NCI-H526 (cell line): ENCODE measurements around the gene TEKT5.
A peak's percentile ranks its signal among the peaks of the same experiment; 100 is the strongest.
"Not testable (repeated sequence)": the region's sequence is repeated elsewhere in the genome, so short reads cannot be mapped to it uniquely, and the experiment has no call there.

Source experiments
- DNase-seq, 2 experiments: peaks; one replicate each; lab custom pipeline; 2025; lab: John Stamatoyannopoulos, UW

The TEKT5 gene

DNA sequence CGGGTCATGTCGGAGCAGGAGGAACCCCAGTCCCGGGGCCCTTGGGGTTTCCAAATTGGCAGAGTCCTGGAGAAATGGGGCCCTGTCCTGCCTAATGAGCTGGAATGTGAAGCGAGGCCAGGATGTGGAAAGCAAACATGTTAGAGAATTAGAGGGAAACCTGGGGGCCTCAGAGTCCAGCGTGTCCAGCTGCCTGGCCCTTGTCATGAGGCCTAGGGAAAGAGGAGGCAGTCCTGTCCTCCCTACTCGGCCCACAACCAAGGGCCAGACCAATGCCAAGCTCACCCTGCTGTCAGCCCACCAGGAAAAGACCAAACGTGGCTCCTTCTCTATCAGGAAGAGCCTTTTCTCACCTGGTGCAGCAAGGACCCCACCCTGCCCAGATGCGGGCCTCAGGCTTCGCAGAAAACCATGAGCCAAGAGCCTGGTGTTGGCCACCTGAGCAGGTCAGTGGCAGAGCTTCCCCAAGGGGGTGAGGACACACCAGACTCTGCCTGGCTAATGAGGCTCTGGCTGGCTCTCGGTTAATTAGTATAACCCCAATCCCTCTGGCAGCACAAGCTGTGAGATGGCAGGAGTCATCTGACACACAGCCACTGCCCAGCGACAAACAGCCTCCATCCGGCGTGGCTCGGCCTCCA is 10.1 kb downstream of the TEKT5 start:
- no peak for DNase-seq

DNA sequence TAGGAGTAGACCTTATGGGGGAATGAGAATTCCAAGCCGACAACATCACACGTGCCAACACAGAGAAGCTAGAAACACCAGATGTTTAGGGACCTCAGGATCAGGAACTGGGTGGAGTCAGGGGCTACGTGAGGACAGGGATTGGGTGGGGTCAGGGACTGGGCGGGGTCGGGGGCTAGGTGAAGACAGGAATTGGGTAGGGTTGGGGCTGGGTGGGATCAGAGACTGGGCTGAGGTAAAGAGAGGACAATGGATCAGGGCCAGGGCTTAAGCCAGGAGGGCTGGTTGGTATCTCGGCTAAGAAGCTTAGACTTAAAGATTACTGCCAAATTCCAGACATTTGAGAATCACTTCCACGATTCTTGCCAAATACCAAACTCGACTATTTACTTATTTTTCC is 11.6 kb downstream of the TEKT5 start:
- no peak for DNase-seq

GRCh38 chr16:10682604-10683003 is 12.1 kb downstream of the TEKT5 start:
- DNase-seq: no peak

DNA sequence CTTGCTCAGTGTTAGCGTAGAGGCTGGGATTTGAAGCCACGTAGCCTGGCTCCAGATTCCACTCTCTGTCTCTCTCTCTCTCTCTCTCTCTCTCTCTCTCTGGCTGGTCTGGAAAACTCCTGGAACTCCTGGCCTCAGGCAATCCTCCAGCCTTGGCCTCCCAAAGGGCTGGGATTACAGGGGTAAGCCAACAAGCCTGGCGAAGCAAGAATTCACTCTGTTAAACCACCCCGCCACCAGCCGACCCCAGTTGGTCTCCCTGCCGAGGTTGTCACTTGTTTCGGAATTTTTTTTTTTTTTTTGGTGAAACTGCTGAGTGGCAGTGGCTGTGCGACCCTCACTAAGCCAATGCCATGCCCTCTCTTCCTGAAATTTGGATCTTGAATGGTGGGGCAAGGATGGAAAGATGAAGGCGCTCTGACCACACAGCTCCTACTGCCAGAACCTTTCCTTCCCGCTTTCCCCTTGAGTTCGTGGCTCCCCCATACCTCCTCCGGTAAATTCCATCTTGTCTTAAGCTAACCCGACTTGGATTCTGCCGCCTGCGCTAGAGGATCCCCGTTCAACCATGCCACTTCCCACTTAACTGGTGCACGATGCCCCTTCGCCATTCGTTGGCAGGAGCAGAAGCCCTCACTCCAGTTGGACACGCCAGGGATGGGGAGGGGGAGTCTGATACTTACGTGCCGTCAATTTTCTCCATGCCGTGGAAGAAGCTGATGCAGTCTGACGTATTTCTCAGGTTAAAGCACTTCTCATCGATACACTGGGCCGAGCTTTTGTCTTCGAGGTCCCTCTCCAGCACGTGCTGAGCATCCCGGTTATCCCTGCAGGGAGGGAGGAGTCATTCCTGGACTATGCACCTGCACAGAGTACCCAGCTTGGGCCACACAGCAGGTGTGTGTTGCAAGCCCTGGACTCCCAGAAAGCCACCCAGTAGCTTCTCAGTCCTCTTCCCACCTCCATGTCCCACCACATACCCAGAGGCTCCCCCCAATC is 13.1 kb downstream of the TEKT5 start:
- no peak for DNase-seq

GRCh38 chr16:10679921-10680320 is 14.8 kb downstream of the TEKT5 start:
- no peak for DNase-seq

DNA sequence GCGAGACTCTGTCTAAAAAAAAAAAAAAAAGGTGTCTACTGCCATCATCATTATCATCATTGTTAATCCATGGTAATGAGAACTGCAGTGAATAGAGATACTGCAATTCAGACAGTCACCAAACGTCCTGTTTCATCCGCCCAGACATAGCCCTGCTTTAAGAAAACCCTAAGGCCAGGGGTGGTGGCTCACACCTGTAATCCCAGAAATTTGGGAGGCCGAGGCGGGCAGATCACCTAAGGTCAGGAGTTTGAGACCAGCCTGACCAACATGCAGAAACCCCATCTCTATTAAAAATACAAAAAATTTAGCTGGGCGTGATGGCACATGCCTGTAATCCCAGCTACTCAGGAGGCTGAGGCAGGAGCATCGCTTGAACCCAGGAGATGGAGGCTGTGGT is 15.3 kb downstream of the TEKT5 start:
- DNase-seq: not testable (repeated sequence)

DNA sequence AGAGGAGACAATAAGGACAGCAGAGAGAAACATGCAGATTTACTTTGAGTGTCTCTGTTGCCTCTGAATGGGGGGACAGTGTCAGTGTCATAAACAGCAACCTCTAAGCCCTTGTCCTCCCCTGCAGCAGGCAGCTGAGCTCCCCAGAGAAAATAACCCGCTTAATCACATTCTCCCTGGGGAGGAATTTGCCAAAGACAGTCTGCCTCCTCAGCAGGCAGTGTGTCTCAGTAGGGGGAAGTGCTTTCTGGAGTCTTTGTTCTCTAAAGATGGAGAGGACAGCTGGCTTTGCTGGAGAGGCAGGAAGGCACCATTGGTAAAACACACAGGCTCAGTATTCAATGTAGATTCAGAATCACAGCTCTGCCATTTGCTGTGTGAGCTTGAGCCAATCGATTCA is 16.1 kb downstream of the TEKT5 start:
- DNase-seq: no peak

- DNase-seq: no peak
Measured at GRCh38 chr16:10676284-10676683, 18.4 kb downstream of the TEKT5 start.

DNA sequence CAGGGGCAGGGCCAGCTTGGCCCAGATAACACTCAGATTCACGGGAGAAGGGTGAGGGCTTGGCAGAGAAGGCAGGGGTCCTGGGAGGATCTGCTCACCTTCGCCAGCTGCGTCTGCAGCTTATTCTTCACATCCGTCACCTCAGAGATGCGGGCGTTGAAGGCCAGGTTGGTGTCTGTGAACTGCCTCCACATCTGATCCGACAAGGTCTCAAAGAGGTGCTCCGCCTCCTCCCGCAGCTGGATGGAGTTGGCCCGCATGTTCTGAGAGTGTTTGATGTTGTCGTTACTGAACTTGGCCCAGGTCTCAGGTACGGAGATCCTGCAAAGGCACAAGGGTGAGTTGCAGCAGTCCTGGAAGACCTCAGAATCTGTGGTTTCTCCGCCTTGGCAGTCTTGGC is 18.9 kb downstream of the TEKT5 start:
- no peak for DNase-seq

DNA sequence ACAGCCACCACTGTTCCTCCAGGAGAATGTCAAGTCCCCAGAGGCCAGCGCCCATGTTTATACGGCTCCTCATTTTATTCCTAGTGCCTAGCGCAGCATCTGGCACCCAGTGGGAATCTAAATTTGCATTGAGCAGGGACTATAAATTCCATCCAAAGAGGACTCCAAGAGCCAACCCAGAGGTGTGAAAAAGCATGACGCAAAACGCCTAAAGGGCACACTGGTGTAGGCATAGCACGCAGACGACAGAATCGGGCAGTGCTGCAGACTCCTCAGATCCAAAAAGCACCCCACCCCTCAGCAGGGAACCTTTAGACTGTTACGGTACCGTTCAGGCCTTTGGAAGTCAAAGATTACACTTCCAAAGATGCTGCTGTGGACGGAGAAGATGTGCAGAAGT is 19.5 kb downstream of the TEKT5 start:
- peak; percentile 84 to 89 for DNase-seq

DNA sequence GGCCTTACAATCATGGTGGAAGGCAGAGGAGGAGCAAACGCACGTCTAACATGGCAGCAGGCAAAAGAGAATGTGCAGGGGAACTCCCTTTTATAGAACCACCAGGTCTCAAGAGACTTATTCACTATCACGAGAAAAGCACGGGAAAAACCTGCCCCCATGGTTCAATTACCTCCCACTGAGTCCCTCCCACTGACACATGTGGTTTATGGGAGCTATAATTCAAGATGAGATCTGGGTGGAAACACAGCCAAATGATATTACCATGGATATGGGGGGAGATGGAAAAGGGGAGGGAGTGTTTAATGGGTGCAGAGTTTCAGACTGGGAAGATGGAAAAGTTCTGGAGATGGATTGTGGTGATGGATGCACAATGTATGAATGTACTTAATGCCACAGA is 23.0 kb downstream of the TEKT5 start:
- no peak for DNase-seq

GRCh38 chr16:10669791-10670190 is 24.9 kb downstream of the TEKT5 start:
- DNase-seq: no peak

- DNase-seq: peak in 1 of 2 experiments; percentile 44
Measured at GRCh38 chr16:10668322-10669045, 26.2 kb downstream of the TEKT5 start.

- no peak for DNase-seq
Measured at GRCh38 chr16:10667239-10667638, 27.5 kb downstream of the TEKT5 start.

DNA sequence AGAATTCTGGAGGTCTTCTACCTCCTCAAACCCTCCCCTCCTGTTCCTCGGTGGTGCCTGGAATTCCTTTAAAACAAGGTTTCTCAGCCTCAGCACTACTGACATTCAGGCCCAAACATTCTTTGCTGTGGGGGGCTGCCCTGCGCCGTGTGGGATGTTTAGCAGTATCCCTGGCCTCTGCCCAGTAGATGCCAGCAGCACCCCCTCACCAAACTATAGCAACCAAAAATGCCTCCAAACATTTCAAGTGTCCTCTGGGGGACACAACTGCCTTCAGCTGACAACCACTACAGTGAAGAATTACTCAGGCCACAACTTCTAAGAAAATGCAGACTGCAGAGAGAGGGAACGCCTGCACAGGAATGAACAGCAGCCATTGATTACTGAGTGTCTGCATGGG is 28.4 kb downstream of the TEKT5 start:
- DNase-seq: no peak

DNA sequence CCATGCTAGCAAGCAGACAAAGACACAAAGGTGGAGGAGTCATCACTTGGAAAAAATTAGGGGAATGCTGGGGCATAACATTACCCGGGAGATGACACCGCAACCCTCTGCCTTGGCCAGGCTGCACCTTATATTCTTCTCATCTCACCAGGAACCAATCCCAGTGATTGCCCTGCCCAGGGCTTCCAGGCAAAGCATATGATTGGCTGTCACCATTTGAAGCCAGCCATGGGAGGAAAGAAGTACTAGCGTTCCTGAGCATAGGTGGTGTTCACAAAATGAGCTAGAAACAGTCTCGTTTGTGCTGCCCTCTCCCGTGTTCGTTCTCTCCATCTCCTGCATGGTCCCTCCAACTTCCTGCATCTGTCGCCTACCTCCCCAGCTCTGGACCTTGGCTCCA is 29.6 kb downstream of the TEKT5 start:
- DNase-seq: no peak

- DNase-seq: no peak
Measured at GRCh38 chr16:10664720-10665126, 30.0 kb downstream of the TEKT5 start.

- no peak for DNase-seq
Measured at GRCh38 chr16:10663744-10664143, 31.0 kb downstream of the TEKT5 start.

DNA sequence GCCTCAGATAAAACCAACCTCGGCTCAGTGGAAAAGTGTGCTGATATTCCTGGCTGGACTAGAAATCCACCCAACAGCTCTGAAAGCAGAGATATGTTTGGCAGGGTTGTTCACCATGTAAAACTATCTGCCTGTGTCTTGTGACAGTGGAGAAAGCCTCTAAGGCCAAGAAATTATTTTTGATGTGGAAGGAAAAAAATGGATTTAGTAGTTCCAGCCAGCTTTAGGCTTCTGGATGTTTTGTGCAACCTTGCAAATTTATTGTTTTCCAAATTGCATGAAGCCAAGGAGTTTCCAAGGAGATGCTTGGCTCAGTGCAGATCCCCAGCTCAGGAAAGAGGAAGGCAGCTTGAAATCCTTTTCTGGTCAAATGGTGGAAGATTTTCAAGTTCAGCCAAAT is 31.6 kb downstream of the TEKT5 start:
- no peak for DNase-seq

- no peak for DNase-seq
Measured at GRCh38 chr16:10662212-10662611, 32.5 kb downstream of the TEKT5 start.

- DNase-seq: no peak
Measured at GRCh38 chr16:10661737-10662136, 33.0 kb downstream of the TEKT5 start.

DNA sequence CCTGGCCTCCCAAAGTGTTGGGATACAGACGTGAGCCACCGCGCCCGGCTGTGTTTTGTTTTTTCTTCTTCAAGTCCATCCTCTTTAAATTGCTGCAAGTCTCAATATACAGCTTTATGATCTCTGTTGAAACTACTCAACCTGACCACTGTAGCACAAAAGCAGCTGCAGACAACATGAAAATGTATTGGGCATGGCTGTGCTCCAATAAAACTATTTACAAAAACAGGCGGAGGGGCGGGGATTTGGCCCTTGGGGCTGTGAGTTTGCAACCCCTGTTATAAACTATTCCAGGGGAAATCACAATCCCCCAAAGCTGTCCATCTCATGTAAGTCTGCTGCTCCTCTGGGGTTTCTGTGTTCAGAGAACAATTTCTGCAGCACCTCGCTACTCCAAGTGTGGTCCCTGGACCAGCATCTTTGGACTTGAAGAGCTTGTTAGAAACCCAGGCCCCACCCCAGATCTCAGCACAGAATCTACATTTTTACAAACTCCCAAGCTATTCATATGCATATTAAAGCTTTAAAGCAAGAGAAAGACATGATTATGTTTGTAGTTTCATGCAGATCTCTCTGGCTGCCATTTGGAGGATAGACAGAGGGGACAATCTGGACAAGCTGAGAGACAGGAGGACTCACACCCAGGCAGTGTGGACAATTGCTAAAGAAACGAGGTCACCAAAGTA is 33.6 kb downstream of the TEKT5 start:
- no peak for DNase-seq
